GM18507 (cell line): ENCODE measurements around the gene BPHL.
"Not testable (repeated sequence)": the region's sequence is repeated elsewhere in the genome, so short reads cannot be mapped to it uniquely, and the experiment has no call there.

Experiments
- DNase-seq: peaks from one replicate; pipeline ENCODE4 v3.0.0; 2011; ENCODE audit warnings: low read depth; ENCODE audit not compliant: insufficient read length; ENCODE audit errors: extremely low spot score
- FAIRE-seq: peaks from 2 replicates; lab custom pipeline; 2011; peaks lifted over from hg19 to GRCh38; lab: Jason Lieb, UNC

Gene BPHL

GRCh38 chr6:3171313-3172175 lies 53.0 kb downstream of the BPHL start:
- FAIRE-seq, DNase-seq: not testable (repeated sequence)

- not testable (repeated sequence) for DNase-seq
Measured at GRCh38 chr6:3172789-3173188, 54.3 kb downstream of the BPHL start.

GRCh38 chr6:3173636-3174089 lies 55.2 kb downstream of the BPHL start:
- FAIRE-seq, DNase-seq: not testable (repeated sequence)

More at GRCh38 chr6:3172789-3173188, 54.3 kb downstream of the BPHL start:
- FAIRE-seq = not testable (repeated sequence)

GRCh38 chr6:3175715-3176402 lies 57.3 kb downstream of the BPHL start:
- DNase-seq (no peak), FAIRE-seq (no peak)

GRCh38 chr6:3176562-3177355 lies 58.2 kb downstream of the BPHL start:
- no peak for DNase-seq
- no peak for FAIRE-seq

- not testable (repeated sequence) for DNase-seq, FAIRE-seq
Measured at GRCh38 chr6:3178666-3179065, 60.2 kb downstream of the BPHL start.

GRCh38 chr6:3179945-3180344 lies 61.4 kb downstream of the BPHL start:
- DNase-seq, FAIRE-seq: not testable (repeated sequence)

- DNase-seq (no peak), FAIRE-seq (no peak)
Measured at GRCh38 chr6:3181105-3181504, 62.6 kb downstream of the BPHL start.

- FAIRE-seq (no peak), DNase-seq (no peak)
Measured at GRCh38 chr6:3183066-3183465, 64.6 kb downstream of the BPHL start.

GRCh38 chr6:3186974-3187382 lies 68.5 kb downstream of the BPHL start:
- FAIRE-seq (no peak), DNase-seq (no peak)

GRCh38 chr6:3188262-3188661 lies 69.8 kb downstream of the BPHL start:
- DNase-seq (no peak), FAIRE-seq (no peak)

GRCh38 chr6:3189192-3189591 lies 70.7 kb downstream of the BPHL start:
- not testable (repeated sequence) for FAIRE-seq

GRCh38 chr6:3190056-3190455 lies 71.5 kb downstream of the BPHL start:
- FAIRE-seq (no peak), DNase-seq (no peak)

More at GRCh38 chr6:3189192-3189591, 70.7 kb downstream of the BPHL start:
- not testable (repeated sequence) for DNase-seq

- DNase-seq = no peak
- no peak for FAIRE-seq
Measured at GRCh38 chr6:3190779-3191178, 72.3 kb downstream of the BPHL start.

- FAIRE-seq = no peak
- no peak for DNase-seq
Measured at GRCh38 chr6:3193102-3193849, 74.8 kb downstream of the BPHL start.

GRCh38 chr6:3194535-3195419 lies 76.3 kb downstream of the BPHL start:
- FAIRE-seq = no peak
- DNase-seq = no peak

- FAIRE-seq (no peak), DNase-seq (no peak)
Measured at GRCh38 chr6:3195420-3195694, 76.8 kb downstream of the BPHL start.

GRCh38 chr6:3195695-3196497 lies 77.4 kb downstream of the BPHL start:
- FAIRE-seq (no peak), DNase-seq (no peak)
